Caki2 (cell line): ENCODE results near the gene G6PC3. TPM values are rescaled to one million over a fixed set of nuclear protein-coding genes. Genes with fewer than 3 reads are reported as not detected.
A peak's percentile ranks its signal among the peaks of the same experiment; 100 is the strongest.

Experiments
- DNase-seq: peaks from one replicate; pipeline ENCODE4 v3.0.0-alpha.2; 2015; ENCODE audit warnings: low read depth
- in situ Hi-C: cut with HindIII; loops from 2 replicates; pipeline ENCODE4 v1.10.0; 2016; ENCODE audit warnings: low sequenced_read_pairs, low pct_unique_long_range_greater_than_20kb, mixed read lengths
- total RNA-seq: library from RNA; depleted of rRNA; stranded (reverse); fragments of >200 nt; shearing (Covaris generic); gene quantifications from 2 replicates; pipeline ENCODE4 v1.2.3, GENCODE V29; 2014; ENCODE audit warnings: low replicate concordance

Gene G6PC3
- total RNA-seq, 1 experiment from 2014 or later: 50.6 TPM

DNA sequence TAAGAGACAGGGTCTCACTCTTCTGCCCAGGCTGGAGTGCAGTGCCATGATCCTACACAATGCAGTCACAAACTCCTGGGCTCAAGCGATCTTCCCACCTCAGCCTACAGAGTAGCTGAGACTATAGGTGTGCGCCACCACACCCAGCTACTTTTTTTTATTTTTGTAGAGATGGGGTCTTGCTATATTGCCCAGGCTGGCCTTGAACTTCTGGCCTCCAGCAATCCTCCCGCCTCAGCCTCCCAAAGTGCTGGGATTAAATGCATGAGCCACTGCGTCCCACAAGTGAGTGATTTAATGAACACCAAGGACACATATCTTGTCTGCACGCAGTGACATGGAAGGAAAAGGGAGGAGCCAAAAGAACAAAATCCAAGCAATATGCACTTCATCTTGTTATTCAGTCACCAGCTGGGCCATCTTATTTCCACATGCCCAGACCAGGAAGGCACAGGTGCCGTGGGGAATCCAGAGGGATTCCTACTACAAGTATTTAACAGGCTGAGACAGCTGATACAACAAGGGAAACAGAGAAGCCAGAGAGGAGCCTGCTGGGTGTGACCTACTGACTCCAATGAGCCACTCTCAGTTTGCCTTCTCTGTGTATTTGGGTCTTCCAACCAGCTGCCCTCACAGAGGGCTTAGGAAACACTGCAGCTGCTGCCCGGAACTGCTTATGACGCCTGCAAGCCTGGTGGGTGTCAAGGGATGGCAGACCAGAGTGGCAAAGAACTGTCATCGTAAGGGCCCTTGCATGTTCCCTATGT lies 21.1 kb upstream of the G6PC3 start:
- in situ Hi-C loops: no loop called here
- no peak for DNase-seq

DNA sequence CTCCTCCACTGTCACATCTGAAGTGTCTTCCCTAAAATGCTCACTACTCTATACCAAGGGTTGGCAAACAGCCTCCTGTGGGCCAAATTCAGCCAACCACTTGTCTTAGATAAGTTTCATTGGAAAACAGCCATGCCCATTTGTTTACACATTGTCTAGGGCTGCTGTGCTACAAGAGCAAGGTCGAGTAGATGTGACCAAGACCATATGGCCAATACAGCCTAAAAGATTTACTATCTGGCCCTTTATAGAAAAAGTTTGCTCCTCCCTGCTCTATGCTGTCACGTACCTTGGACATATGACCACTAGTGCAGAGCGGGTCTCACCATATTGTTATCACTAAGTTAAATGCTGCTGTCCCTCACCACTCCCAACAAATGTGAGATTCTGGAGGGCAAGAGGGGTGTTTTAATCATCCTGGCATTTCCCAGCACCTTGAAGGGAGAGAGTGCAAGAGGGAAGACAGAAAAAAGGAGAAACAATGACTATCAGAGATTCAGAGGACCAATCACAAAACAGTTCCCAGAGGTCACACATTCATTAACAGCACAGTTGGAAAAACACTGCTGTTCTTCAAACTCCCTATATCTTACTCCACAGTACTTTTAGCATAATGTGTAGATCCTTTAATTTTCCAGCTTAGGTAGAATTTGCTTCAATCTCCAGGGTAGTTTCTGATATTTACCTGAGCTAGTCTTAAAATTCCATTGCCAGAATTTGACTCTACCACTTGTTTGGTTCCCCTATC lies 17.2 kb upstream of the G6PC3 start:
- DNase-seq: no peak
- in situ Hi-C loops: no loop called here

DNA sequence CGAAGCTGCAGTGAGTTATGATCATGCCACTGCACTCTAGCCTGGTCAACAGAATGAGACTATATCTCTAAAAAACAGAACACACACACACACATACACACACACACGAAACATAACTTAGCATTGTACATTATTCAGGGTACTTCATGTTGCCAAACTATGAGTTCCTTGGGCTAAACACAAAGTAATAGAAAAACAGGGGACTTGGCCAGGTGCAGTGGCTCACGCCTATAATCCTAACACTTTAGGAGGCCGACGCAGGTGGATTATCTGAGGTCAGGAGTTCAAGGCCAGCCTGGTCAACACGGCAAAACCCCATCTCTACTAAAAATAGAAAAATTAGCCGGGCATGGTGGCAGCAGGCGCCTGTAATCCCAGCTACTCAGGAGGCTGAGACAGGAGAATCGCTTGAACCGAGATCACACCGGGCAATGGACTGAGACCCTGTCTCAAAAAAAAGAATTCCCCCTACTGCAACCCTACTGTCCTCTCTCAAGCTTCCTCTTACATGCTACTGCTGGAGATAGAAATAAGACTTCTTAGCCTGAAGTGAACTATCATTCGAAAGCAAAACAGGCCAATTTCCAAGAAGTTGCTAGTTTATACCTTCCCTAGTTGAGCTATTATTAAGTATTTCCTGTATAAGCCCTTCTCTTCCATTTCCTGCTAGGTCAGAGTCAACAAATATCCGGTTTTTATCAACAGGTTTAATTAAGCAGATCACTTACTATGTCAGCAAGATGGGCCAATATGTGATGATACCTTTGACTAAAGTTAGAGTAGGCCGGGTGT lies 11.2 kb upstream of the G6PC3 start:
- DNase-seq: no peak
- in situ Hi-C loops: no loop called here

DNA sequence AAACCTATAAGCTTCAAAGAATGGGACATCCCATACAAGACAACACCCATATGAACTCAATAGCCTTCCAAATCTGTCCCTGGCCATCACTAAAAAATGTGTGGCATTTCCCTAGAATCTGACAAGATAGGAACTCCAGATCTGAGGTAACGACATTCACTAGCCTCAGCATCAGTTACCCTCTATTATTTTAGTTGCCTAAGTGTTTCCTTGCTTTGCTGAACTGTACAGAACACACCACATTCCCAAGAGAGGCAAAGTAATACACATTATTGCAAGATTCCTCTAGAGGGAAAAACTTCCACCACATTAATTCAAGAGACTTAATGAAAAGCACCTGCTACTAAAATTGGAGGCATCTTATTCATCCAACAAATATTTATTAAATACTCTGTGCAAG lies 9.1 kb upstream of the G6PC3 start:
- DNase-seq: no peak
- in situ Hi-C loops: no loop called here

DNA sequence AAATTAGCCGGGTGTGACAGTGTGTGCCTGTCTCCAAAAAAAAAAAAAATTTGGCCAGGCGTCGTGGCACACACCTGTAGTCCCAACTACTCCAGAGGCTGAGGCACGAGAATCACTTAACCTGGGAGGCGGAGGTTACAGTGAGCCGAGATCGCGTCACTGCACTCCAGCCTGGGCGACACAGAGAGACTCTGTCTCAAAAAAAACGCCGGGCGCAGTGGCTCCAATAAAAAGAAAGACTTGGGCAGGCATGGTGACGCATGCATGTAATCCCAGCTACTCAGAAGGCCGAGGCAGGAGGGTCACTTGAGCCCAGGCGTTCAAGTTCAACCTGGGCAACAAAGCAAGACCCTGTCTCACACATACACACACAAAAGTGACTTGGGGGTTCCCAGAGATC lies 7.7 kb upstream of the G6PC3 start:
- no peak for DNase-seq
- in situ Hi-C loops: no loop called here

DNA sequence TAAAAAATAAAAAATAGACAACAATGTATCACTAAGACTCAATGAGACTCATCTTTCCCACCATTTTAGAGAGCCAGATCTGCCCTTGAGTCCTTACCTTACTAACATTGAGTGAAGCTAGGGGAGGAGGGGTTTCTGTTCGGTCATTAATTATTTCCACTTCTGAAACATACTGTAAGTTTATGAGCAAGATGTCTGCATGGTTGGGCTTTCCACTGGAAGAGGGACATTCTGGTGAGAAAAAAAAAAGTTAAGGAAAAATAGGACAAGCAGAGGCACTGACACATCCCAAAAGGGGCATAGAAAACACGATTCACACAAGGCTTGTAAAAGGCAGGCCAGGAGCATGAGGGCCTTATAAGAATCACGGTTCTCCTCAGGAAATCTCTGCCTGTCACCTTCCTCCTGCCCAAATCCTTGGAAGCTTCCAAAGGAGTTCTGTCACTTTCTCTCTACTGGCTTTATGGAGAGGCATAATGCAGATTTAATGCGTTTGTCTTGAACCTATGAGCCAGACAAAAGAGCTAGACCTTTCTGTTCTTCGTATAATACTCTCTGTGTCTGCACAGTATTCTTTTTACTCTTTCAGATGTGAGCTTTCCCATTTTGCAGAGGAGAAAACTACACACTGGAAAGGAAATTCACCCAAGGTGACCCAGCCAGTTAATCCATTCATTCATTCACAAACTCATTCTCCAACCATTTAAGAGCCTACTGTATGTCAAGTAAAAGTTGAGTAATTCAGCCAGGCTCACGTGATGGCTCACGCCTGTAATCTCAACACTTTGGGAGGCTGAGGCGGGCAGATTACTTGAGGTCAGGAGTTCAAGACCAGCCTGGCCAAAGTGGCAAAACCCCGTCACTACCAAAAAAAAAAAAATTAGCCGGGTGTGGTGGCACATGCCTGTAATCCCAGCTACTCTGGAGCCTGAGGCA lies 6.6 kb upstream of the G6PC3 start:
- in situ Hi-C loops: no loop called here

DNA sequence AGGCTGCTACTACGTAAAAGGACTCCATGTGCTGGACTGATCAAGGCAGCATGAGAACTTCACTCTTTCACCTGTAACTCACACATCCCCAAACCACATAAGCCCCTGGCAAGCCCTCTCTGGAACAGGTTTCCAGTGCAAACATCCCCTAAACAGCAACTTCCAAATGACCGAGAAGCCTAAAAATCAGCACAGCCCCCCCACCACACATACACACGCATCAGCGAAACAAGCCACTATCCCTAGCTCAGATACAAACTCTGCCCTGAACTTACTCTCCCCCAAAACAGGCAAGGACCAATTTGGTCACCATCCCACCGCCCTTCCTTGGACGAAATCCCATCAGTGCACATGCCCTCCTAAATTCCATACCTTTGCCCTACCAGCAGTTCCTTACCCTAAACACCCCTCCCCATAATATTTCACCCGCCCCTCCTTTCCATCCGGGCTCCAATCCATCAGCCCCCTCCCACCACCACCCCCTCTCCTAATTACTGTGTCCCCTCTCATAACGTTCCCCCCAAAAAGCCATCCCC lies 4.8 kb upstream of the G6PC3 start:
- in situ Hi-C loops: no loop called here
- no peak for DNase-seq

More for the DNA sequence above, 6.6 kb upstream of the G6PC3 start:
- no peak for DNase-seq

DNA sequence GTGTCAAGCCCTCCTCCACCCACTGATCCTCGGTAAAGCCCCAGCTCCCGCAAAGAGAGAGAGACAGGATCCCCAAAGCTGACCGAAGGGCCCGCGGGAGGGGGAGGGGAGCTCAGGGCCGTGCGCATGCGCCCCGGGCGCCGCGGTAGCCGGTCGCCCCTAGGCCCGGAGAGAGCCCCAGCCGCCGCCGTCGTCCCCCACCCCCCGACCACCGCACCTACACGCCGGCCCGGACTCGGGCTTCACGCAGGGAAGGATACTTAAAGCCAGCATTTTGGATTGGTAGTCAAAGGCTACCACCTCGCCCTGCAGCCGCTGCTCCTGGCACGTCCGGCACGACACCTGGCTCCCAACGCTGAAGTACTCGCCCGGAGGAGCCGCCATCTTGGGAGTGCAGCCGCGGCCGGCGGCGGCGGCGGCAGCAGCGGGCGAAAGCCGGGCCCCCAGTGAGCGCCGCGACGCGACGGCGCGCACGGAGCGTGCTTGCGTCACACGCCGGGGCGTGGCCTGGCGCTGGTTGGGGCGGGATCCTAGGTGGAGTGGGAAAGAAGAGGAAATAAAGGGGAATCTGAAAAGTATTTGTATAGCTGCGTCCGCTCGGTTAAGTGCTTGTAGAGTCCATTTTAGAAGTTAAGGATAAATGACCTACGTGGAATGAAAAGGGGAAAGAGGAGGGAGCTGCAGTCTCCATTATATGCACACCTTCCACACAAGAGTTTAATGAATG lies 4.2 kb upstream of the G6PC3 start, which contains the start of gene LSM12:
TSS of gene LSM12 (minus strand) at position 468 of the 727 bp plus-strand sequence. CDS start at position 384, 84 bp downstream.
- in situ Hi-C loops: no loop called here
- peak; percentile 93 for DNase-seq

DNA sequence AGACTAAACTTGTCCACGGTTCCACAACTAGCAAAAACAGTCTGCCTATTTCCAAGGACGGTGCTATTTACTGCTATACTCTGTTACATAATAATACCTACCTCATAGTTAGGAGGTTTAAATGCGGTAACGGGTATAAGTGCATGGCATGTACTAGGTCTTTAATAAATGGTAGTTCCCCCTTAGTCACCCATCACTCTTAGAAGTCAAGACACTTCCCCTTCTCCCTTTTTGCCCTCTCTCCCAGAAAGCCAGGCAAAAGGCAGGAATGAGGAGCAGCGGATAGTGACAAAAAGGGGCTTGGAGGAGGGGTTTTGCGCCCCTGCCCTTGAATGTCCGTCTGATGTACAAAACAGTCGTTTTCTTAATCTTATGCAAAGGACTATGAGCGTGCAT lies 3.0 kb upstream of the G6PC3 start:
- in situ Hi-C loops: no loop called here
- DNase-seq: no peak

DNA sequence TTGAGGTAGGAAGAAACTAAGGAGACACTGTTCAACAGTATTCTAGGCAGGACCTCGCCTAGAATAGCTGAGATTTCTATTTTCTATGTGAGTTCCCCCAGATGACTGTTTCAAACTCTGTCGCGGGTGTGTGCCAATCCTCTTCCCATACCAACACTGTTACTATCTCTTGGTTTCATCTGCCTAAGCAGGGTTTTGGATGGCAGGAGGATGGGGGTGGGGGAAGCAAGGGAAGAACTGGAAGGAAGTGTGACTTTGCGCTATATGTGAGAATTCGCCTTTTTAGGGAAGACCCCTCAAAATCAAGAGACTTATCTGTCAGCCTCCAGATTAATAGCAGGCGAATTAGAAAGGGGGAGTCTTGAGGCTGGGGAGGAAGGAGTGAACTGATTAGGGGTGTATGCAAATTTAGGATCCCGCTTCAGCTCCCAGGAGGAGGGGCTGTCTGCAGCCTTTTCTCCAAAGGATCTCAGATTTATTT lies 521 bp upstream of the G6PC3 start:
- DNase-seq: no peak
- in situ Hi-C loops: no loop called here

DNA sequence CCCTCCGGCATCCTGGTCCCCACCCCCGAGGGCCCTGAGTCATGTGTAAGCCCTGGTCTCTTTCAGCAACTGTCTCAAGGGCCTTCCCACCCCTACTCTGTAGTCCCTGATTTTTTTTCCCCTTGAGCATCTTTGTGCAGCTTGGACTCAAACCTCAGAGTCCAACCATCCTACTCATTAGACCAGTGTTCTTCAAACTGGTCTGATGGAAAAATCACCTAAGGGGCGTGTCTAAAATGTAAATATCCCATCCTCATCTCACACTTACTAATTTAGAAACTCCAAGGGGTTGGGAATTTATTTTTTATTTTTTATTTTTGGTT lies 624 bp downstream of the G6PC3 start:
- no peak for DNase-seq
- in situ Hi-C loops: no loop called here

DNA sequence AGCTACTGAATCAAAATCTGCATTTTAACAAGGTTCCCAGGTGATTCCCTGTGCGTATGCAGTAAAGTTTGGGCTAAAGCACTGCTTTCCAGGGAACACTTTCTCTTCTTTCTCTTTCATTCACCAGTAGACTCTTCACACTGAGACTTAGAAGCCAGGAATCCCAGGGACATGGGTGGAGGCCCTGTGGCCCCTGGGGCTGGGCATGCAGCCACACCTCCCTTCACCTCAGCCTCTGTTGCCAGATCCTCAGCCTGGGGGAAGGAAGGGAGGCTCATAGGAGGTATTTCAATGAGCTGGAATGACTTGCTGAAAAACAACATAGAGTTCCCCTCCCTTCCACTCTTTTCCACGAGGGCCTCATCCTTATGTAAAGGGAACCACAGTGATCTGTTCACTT lies 1.2 kb downstream of the G6PC3 start:
- no peak for DNase-seq
- in situ Hi-C loops: no loop called here

DNA sequence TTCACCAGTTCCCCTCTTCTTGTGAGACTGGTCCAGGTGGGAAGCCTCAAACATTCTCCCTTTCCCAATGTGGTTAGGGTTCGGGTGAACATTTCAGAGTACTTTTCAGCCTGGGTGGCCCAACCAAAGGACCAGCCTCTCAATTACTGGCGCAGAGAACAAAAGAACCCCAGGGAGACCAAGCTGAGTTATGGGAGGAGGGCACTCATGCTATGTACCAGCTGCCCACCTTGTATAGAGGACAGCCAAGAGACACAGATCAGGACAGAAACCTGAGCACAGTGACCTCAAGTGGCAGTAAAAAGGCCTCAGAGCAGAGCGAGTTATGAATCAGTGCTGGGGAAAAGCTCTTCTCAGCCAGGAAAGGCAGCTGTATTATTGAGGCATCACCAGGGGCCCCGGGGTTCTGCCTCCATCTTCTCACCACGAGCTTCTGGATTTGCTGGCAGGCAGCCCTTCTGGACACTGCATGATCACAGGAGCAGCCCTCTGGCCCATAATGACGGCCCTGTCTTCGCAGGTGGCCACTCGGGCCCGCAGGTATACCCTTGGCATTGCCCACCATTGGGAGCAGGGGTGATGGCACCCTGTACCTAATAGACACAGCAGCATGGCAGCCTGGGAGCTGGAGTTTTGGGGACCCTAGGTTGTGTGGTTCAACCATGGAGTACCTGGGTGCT lies 3.8 kb downstream of the G6PC3 start:
- DNase-seq: no peak
- in situ Hi-C loops: no loop called here

DNA sequence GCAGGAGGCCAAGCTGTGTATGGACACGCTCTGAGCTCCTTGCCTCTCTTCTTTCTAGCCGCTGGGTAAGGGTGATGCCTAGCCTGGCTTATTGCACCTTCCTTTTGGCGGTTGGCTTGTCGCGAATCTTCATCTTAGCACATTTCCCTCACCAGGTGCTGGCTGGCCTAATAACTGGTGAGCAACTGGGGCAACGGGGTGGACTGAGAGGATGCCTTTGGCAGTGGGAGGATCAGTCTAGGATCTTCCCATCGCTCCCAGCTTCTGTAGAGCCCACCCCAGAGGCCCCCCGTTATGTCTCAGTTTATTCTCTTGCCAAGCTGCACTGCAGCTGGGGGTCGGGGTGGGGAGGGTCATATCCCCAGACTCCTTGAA lies 4.4 kb downstream of the G6PC3 start:
- DNase-seq: no peak
- in situ Hi-C loops: no loop called here

DNA sequence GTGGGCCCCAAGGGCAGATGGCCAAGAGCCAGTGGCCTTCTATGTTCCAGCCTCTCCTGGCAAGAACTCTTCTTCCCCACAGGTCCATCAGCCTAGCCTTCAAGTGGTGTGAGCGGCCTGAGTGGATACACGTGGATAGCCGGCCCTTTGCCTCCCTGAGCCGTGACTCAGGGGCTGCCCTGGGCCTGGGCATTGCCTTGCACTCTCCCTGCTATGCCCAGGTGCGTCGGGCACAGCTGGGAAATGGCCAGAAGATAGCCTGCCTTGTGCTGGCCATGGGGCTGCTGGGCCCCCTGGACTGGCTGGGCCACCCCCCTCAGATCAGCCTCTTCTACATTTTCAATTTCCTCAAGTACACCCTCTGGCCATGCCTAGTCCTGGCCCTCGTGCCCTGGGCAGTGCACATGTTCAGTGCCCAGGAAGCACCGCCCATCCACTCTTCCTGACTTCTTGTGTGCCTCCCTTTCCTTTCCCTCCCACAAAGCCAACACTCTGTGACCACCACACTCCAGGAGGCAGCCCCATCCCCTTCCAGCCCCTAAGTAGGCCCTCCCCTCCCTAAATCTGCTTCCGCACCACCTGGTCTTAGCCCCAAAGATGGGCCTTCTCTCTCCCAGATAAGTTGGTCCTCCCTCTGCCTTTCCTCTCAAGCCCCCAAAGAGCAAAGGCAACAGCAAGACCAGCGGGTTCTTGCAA lies 5.2 kb downstream of the G6PC3 start:
- in situ Hi-C loops: no loop called here
- DNase-seq: no peak
